SK-N-SH treated with all-trans-retinoic acid at 6 μM for 48 hours (cell line): ENCODE measurements around the gene TRAP1.
"Not testable (repeated sequence)": the region's sequence is repeated elsewhere in the genome, so short reads cannot be mapped to it uniquely, and the experiment has no call there.

Source experiments
- ARNTL ChIP-seq: fragments of 450-650 bp; formaldehyde crosslinking; IDR thresholded peaks from 2 replicates; pipeline ENCODE4 v1.5.0; 2020; ENCODE audit warnings: low read depth, mild to moderate bottlenecking, moderate library complexity, borderline replicate concordance
- CSRNP3 ChIP-seq: fragments of 250-450 bp; sonication (Bioruptor Pico); IDR thresholded peaks from 2 replicates; pipeline ENCODE4 v1.5.1; 2021; ENCODE audit warnings: mild to moderate bottlenecking, moderate library complexity
- ESRRG ChIP-seq: fragments of 250-450 bp; sonication (Bioruptor Pico); IDR thresholded peaks from 2 replicates; pipeline ENCODE4 v1.6.1; 2021; ENCODE audit warnings: mild to moderate bottlenecking
- GLIS3 ChIP-seq: fragments of 250-450 bp; sonication (Bioruptor Pico); IDR thresholded peaks from 2 replicates; pipeline ENCODE4 v1.5.0; 2020; ENCODE audit warnings: mild to moderate bottlenecking, moderate library complexity
- PATZ1 ChIP-seq: fragments of 250-450 bp; sonication (Bioruptor Pico); IDR thresholded peaks from 2 replicates; pipeline ENCODE4 v1.8.0; 2020; ENCODE audit warnings: mild to moderate bottlenecking, moderate library complexity, borderline replicate concordance
- POU6F1 ChIP-seq: fragments of 250-450 bp; sonication (Bioruptor Pico); IDR thresholded peaks from 2 replicates; pipeline ENCODE4 v1.8.0; 2021; ENCODE audit warnings: low read depth, mild to moderate bottlenecking, moderate library complexity, borderline replicate concordance
- RARB ChIP-seq: fragments of 250-450 bp; sonication (Bioruptor Pico); IDR thresholded peaks from 2 replicates; pipeline ENCODE4 v1.8.0; 2021; ENCODE audit warnings: mild to moderate bottlenecking, moderate library complexity
- TOX ChIP-seq: fragments of 250-450 bp; sonication (Bioruptor Pico); IDR thresholded peaks from 2 replicates; pipeline ENCODE4 v1.8.0; 2021; ENCODE audit warnings: mild to moderate bottlenecking, moderate library complexity, borderline replicate concordance
- TSHZ2 ChIP-seq: fragments of 250-450 bp; sonication (Bioruptor Pico); IDR thresholded peaks from 2 replicates; pipeline ENCODE4 v1.5.0; 2020; ENCODE audit warnings: mild to moderate bottlenecking, moderate library complexity
- ZC3H10 ChIP-seq: fragments of 250-450 bp; sonication (Bioruptor Pico); IDR thresholded peaks from 2 replicates; pipeline ENCODE4 v1.5.1; 2021; ENCODE audit warnings: mild to moderate bottlenecking, moderate library complexity
- ZFP30 ChIP-seq: fragments of 450-650 bp; formaldehyde crosslinking; IDR thresholded peaks from 2 replicates; pipeline ENCODE4 v1.5.0; 2022; ENCODE audit warnings: mild to moderate bottlenecking, moderate library complexity
- ZNF70 ChIP-seq: fragments of 450-650 bp; formaldehyde crosslinking; IDR thresholded peaks from 2 replicates; pipeline ENCODE4 v1.5.0; 2020; ENCODE audit warnings: mild to moderate bottlenecking, moderate library complexity
- ZNF8 ChIP-seq: fragments of 450-650 bp; formaldehyde crosslinking; IDR thresholded peaks from 2 replicates; pipeline ENCODE4 v1.5.0; 2020; ENCODE audit warnings: mild to moderate bottlenecking, moderate library complexity

GRCh38 chr16:3714378-3714777, 2.9 kb downstream of the TRAP1 start:
- TF ChIP-seq GLIS3 (CRISPR knock-in tag); CSRNP3; ZNF8 (CRISPR knock-in tag); PATZ1 (CRISPR knock-in tag); ARNTL; TOX (CRISPR knock-in tag); TSHZ2; ESRRG (CRISPR knock-in tag); ZFP30 (CRISPR knock-in tag); ZNF70 (CRISPR knock-in tag); RARB (CRISPR knock-in tag); ZC3H10; POU6F1 (CRISPR knock-in tag): not testable (repeated sequence)
